ENCODE data around the gene MATR3.

DNA sequence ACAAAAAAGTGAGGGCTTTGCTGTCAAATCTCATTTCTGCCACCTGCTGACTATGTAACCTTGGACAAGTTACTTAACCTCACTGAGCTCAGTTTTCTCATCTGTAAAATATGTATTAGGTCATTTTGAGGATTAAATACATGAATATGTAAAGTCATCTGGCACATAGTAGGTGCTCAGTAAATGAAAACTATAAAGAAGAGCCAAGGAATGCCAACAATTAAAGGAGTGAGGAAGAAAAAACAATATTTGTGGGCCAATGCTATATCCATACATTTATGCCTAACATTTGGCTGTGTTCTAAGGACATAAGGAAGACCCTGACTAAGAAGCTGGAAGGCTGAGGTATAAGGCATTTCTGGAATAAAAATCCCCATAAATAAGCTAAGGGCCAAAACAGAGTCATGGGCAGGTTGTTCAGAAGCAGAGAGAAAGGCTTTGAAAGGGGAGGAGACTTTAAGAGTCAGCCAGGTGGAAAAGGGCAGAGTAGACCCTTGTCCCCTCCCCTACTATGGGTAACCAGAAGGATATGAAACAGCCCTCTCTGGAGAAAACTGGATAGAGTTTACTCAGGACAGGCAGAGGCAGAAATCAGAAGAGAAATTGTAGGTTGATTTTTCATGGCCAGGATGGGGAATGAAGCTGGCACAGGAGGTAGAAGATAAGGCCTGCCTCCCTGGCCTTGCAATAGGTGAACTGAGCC lies 47.8 kb upstream of the MATR3 start:
- TF ChIP-seq CTCF (IDR thresholded peaks at IDR 0.05) (no peak), POLR2A (IDR thresholded peaks at IDR 0.05) (no peak)
